EH (cell line): ENCODE results near the gene GABARAPL1.
"Not testable (repeated sequence)": the region's sequence is repeated elsewhere in the genome, so short reads cannot be mapped to it uniquely, and the experiment has no call there.

ENCODE experiments used
- DNase-seq: peaks from one replicate; pipeline ENCODE4 v3.0.0-alpha.2; 2015; ENCODE audit warnings: low read depth

GABARAPL1 gene

DNA sequence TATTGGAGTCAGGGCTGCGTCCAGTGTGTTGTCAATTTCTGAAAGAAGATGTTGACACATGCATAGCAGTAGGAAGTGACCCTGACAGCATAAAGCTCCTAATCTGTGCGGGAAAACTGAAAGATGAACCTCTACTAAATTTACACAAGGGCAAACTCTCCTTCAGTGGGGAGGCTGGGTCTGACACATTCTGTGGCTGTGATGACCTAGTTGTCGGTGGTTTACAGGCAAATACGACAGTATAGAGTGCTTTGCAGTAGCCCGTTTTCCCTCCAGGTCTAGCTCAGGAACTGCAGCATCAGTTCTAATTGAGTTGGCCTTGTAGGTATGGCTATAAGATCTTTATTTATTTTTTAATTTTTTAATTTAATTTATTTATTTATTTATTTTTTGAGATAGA is 14.8 kb upstream of the GABARAPL1 start:
- DNase-seq, result no peak

- not testable (repeated sequence) for DNase-seq
Measured at GRCh38 chr12:10204495-10204894, 8.2 kb upstream of the GABARAPL1 start.

DNA sequence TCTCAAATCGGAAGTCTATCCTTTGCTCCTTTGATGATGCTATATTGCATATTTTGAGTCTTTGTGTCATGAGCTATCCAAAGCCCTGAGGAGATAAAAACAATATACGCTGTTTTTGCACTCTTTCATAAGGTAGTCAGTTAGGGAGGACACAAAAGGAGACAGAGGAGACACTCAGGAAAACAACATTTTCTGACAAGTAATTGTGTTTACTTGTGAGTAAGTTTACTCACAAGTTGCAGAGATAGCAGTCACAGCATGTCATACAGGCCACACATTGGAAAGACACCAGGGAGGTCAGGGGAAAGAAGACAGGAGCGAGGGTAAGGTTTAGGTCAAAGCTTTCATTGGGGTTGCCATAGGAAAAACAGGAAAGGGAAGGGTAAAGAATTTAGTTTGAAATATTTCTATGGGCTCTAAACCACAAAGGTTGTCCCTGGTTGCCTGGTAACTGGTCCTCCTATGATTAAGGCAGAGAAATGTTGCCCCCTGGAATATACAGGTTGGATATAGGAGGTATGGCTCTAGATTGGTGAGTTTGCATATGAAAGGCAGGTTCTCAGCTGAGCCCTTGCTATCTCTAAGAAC is 7.4 kb upstream of the GABARAPL1 start:
- peak; percentile 74 for DNase-seq

- DNase-seq, result no peak
Measured at GRCh38 chr12:10207136-10207535, 5.5 kb upstream of the GABARAPL1 start.

GRCh38 chr12:10210225-10210624 is 2.5 kb upstream of the GABARAPL1 start:
- DNase-seq, result no peak

DNA sequence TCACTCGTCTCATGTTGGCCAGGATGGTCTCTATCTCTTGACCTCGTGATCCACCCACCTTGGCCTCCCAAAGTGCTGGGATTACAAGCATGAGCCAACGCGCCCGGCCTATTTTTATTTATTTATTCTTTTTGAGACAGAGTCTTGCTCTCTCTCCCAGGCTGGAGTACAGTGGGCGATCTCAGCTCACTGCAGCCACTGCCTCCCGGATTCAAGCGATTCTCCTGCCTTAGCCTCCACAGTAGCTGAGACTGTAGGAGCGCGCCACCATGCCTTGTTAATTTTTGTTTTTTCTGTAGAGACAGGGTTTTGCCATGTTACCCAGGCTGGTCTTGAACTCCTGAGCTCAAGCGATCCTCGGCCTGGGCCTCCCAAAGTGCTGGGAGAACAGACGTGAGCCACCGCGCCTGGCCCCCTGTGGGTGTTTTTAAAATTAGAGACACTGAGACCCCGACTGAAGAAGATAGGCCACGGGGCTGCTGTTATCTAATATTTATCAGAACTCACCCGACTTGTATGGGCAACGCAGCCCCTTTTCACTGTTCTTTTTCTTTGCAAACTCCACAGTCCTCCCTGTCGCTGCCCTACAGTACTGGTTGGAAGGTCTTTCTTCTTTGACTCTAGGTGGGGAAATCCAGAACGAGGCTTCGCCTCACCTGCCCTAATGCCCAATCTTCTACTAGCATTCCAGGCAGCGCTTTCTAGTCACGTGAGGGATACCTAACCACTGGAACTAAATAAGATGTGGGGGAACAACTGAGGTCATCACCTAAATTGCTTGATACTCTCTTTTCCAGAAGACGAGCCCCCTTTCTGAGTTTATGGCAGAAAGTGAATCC is 1.4 kb upstream of the GABARAPL1 start:
- no peak for DNase-seq

DNA sequence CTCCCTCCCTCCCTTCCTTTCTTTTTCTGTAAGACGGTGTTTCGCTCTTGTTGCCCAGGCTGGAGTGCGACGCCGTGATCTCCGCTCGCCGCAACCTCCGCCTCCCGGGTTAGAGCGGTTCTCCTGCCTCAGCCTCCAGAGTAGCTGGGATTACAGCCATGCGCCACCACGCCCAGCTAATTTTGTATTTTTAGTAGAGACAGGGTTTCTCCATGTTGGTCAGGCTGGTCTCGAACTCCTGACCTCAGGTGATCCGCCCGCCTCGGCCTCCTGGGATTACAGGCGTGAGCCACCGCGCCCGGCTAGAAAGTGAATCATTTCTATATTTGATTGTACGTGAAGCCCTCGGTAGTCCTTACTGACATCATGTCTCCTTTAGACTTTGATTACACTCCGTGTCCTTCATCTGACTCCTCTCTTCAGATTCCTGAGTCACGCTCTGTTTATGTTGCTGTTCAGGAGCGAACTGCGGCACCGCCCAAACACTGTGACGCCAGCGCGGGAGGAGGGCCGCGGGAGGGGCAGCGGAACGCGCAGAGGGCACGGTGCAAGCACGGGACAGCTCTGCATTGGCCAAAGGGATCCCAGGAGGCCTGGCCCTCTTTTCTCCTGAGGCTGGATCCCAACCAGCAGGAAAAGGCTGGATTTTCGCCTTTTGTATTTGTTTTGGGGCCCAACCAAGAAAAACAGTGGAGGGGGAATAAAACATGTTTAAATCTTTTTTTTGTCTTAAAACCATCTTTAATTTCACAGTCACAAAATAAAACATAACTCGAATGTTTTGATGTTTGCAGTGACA is 538 bp upstream of the GABARAPL1 start:
- peak; percentile 99 for DNase-seq

DNA sequence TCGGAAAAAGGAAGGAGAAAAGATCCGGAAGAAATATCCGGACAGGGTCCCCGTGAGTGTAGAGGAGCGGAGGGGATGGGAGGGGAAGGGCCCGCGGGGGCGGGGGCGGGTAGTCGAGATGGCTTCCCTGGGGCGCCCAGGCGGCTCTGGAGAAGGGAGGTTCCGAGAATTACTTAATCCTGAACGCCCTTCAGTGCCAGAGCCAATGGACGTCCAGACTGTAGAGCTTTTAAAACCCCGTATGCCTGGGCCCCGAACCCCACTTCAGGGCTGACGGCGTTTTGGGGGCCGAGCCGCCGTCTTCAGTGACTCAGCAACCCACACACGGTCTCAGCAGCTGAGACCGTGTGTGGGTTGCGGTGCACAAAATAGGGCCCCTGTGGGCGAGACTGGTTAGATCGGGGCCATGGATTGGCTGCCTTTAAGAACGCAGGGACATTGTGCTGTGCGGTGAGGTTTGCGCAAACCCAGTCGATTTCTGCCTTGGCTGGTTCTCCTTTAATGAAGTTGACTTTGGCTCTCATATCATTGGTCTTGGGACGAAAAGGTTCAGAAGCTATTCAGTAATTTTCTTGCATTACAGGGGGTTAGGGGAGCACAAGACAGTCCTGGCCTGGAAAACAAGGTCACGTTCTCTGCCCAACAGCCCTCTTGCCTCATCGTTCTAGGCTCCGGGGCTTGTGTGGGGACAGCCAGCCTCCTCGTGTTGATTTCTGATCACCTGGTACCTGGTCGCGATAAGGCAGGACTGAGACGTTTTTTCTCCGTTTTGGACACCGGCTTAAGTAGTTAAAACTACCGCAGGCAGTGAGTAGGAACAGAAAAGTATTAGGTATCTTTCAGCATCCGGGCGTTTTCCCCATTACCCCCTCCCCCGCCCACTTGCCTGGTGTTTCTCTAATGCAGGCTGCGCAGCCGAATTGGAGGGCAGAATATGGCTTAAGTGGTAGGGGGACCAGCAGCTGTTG is 775 bp downstream of the GABARAPL1 start:
- peak; percentile 83 for DNase-seq

DNA sequence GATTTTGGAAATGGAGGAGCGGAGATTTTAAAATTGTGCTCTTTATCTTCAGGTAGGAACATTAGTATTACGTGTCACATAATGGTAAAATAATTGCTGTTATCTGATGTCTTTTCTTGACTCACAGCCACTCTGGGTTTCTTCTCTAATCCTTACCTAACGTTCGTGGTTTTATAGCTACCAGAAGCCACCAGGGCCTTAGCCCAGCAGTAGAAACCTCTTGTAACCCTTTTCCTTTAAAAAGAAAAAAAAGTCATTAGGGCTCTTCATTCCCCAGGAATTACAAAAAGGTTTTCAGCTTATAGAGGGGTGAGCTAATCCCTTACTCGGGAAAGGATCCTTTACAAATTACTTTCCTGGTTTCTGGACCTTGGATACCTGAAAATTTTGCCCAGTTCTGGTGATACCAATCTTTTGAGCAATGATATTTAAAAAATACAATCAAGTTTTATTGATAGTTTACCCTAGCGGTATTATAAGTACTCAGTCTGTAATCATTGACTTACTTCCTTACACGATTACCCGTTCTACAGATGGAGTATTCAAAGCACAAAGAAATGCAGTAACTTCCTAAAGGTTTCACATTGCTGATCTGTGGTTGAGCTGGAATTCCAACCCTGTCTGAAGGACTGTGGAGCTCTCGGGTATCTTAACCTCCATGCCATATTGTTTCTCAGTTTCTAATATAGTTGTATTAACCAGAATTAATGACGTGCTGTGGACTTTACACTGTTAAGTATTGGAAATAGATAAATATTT is 1.6 kb downstream of the GABARAPL1 start:
- DNase-seq, result peak; percentile 81

GRCh38 chr12:10214895-10215267 is 2.2 kb downstream of the GABARAPL1 start:
- DNase-seq, result no peak

DNA sequence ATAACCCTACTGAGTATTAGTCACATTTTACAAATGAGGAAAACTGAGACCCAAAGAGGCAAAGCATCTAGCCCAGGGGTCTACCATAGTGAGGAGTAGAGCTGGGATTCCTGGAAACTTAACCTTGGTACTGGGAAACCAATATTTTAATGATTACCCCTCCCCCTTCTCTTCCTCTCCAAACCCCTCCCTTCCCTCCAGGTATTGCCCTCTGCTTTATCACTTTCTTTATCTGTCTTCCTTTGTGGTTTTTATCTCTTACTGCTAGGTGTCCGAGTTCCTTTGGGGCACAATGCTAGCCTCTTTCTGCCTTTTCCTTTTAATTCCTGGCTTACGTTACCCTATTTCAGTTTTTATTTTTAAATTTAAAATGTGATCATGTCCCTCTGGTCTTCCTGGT is 2.8 kb downstream of the GABARAPL1 start:
- no peak for DNase-seq

- DNase-seq, result not testable (repeated sequence)
Measured at GRCh38 chr12:10215946-10216345, 3.3 kb downstream of the GABARAPL1 start.

- no peak for DNase-seq
Measured at GRCh38 chr12:10218021-10218420, 5.3 kb downstream of the GABARAPL1 start.

DNA sequence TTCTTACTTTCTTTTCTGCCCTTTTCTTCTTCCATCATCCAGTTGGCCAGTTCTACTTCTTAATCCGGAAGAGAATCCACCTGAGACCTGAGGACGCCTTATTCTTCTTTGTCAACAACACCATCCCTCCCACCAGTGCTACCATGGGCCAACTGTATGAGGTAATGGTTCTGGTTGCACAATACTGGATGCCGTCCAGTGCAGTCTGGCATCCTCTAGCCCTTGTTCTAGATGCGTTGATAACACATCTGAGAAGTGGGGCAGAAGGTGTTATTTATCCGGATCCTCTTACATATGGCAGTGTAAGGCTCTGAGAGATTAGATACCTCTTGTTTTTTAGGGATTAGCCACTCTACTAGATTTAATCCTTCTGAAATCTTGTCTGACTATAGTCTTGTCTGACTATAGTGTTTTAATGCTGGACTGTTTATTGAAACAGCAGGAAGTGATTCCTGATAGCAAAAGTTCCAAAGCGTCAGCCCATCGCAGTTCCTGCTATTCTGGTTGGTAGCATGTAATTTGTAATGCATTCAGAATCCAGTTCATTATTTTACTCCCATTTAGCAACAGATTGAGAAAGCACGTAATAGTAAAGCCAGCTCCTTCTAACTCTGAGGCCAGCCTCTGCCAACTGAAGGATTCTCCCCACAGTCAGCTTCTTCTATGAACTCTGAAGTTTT is 7.9 kb downstream of the GABARAPL1 start:
- peak; percentile 35 for DNase-seq

DNA sequence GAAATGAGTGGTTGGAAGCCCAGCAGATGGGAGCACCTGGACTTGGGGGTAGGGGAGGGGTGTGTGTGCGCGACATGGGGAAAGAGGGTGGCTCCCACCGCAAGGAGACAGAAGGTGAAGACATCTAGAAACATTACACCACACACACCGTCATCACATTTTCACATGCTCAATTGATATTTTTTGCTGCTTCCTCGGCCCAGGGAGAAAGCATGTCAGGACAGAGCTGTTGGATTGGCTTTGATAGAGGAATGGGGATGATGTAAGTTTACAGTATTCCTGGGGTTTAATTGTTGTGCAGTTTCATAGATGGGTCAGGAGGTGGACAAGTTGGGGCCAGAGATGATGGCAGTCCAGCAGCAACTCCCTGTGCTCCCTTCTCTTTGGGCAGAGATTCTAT is 9.2 kb downstream of the GABARAPL1 start:
- no peak for DNase-seq

DNA sequence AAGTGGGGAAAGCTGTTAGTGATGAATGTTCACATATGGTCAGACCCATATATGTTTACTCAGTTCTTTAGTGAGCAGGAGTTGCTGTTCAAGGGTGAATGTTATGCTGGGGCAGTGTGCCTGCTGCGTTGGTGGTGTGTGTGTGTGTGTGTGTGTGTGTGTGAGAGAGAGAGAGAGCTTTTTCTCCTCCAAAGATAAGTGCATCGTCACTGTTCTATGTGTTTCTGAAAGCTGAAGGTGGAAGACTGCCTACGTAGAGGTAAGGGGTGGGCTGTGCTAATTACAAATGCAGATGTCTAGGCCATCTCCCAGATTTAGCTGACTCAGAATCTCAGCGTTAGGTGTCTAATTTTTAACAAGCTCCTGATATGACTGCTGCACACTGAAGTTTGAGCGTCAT is 10.5 kb downstream of the GABARAPL1 start:
- no peak for DNase-seq

DNA sequence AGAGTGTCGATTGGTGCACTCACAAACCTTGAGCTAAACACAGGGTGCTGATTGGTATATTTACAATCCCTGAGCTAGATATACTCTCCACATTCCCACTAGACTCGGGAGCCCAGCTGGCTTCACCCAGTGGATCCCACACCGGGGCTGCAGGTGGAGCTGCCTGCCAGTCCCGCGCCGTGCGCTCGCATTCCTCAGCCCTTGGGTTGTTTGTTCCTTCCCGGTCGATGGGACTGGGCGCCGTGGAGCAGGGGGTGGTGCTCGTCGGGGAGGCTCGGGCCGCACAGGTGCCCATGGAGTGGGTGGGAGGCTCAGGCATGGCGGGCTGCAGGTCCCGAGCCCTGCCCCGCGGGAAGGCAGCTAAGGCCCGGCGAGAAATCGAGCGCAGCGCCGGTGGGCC is 12.7 kb downstream of the GABARAPL1 start:
- DNase-seq, result not testable (repeated sequence)

GRCh38 chr12:10226086-10226485 is 13.4 kb downstream of the GABARAPL1 start:
- no peak for DNase-seq

DNA sequence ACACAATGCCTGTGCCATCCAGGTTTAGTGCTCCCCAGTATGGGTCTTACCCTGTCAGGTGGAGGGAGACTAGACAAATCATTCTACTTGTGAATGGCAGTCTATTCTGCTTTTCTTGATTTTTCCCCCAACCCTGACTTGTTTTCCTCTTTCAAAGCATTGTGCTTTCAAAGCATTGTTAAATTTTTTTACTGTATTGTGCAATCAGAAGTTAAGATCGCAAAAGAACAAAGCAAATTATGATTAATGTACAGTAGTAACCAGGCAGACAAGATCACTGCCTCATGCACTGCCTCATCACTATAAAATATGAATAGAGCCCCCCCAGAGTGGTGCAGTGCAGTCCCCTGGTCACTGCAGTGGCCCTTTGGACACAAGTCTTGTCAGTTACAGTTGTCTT is 14.1 kb downstream of the GABARAPL1 start:
- DNase-seq, result no peak

DNA sequence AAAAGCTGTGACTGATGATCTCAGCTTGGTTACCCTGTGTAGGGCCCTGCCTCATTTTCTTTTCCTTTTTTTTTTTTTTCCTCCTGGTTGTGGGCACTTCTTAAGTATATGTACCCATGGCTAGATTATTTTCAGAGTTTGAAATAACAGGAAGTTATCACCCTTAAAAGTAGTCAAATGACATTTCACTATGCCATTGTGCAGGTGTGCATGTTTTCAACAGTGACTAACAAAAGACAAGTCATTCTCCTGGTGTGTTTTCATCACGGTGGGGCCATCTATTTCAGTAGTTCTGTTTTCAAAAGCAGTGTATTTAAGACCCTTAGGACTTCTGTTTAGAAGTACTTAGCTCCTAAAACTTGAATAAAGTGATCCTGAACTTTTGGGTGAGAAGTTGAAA is 15.0 kb downstream of the GABARAPL1 start:
- DNase-seq, result no peak
